ENCODE results near the gene DLG1. TPM values are rescaled to one million over a fixed set of nuclear protein-coding genes. Genes with fewer than 3 reads are reported as not detected.

The DLG1 gene
- total RNA-seq, 1 donor from 2014 or later = 77.5 TPM

DNA sequence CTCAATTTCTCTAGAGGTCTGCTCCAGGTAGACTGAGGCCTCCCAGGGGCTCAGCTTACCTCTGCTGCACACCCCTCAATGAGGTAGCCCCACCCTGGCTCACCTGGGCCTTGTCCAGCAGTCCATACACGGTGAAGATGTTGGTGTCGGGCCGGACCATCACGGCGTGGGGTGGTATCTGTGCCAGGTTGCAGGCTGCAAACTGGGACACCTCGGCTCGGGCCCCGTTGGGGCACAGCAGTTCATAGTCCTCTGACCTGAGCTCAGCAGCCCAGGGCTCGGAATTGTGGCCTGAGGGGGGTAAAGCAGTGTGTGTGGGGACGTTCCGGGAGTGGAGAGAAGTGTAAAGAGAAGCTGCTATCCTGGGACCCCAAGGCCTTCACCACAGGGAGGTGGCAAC, 292.0 kb downstream of the DLG1 start:
- TF ChIP-seq CTCF (IDR thresholded peaks at IDR 0.05) = no peak
- no peaks in the 10 kb centered on the region for H3K36me3 ChIP-seq
- H3K27ac ChIP-seq = no peak overlapping the region
- H3K9me3 ChIP-seq = no peaks in the 10 kb centered on the region
- intact Hi-C loops (cut with DNase I) = no loop called here
- H3K4me1 ChIP-seq = peaks cover 7% of the 10 kb centered on the region
- H3K27me3 ChIP-seq = no peaks in the 10 kb centered on the region
- H3K4me3 ChIP-seq = no peak overlapping the region
- DNase-seq (no peak), ATAC-seq (no peak)

DNA sequence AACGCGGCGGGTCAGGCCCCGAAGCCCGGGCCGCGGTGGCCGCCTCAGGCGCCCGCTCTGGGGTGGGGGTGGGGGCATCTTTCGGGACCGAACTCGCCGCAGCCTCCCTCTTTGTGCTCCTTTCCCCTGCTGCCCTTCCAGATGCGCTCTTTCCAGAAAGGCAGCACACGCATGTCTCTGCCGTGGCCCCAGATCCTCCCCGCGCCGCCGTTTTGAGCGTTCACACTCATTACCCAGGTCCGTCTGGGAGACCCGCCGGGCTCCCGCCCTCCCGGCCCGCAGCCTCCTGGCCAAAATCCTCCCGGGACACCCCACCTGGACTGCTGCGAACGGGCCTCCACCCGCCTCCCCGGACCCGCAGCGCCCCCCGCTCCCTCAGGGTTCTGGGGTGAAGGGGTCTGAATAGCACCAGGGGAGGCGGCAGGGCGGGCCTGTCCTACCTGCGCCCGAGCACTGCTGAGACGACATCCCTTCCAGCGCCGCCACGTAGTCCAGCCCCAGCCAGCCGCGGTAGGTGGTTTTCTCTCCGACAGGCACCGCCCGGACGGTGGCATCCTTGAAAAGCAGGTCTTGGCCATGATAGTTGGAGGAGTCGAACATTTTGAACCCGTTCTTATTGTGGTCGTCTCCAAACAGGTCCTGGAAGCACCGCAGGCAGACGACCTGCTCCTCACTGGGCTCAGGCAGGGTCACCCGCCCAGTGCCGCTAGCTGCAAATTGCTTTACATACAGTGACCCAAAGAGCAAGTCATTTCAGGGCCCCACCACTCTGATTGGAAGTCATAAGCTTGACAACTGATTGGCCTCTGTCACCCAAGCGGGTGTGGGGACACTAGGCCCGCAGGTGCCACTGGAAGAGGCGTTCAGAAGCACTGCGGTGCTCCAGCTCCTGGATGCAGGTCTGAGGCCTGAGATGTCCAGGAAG, 294.7 kb downstream of the DLG1 start:
- H3K27me3 ChIP-seq = no peaks in the 10 kb centered on the region
- ATAC-seq (peak; percentile 6), DNase-seq (peak; percentile 55)
- H3K4me1 ChIP-seq = peaks cover 7% of the 10 kb centered on the region
- no peak for TF ChIP-seq CTCF (IDR thresholded peaks at IDR 0.05)
- no peaks in the 10 kb centered on the region for H3K9me3 ChIP-seq
- H3K36me3 ChIP-seq = no peaks in the 10 kb centered on the region
- intact Hi-C loops (cut with DNase I) = no loop called here
- peak overlapping the region; percentile 51 for H3K27ac ChIP-seq
- H3K4me3 ChIP-seq = peak overlapping the region; percentile 68

DNA sequence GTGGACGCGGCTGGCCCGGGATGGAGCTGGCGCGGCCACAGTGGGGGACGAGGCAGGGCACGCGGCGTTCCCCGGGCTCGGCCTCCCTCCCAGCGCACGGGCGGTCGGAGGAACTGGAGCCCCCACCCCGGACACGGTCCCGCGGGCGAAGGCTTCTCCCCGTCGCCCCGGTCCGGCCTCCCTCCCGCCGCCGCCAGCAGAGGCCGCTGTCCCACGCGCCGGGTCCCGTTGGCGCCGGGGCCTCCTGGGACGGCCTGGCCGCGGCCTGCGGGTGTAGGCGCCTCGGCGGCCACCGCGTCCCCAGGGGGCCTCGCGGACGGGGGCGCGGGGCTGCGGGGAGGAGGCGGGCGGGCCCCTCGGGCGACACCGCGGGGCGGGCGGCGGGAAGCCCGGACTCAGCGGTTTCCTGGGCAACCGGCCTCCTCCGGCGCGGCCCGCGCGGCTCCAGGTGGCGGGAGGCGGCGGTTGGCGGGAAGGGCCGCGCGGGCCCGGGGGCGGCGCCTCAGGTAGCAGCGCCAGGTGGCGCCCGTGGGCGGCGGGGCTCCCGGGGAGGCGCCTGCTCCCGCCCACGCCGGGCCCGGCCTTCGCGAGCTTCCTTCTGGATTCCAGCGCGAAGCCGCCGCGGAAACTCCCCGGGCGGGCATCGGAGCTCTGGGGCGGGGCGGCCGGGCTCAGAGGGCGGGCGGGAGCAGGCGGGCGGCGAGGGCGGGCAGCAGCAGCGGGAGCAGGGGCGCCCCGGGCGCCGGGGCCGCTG, 295.5 kb downstream of the DLG1 start:
- peak; percentile 92 for ATAC-seq
- H3K4me1 ChIP-seq = peaks cover 7% of the 10 kb centered on the region
- H3K36me3 ChIP-seq = no peaks in the 10 kb centered on the region
- intact Hi-C loops (cut with DNase I) = no loop called here
- peak; percentile 96 for DNase-seq
- no peaks in the 10 kb centered on the region for H3K9me3 ChIP-seq
- TF ChIP-seq CTCF (IDR thresholded peaks at IDR 0.05) = peak; percentile 70
- no peaks in the 10 kb centered on the region for H3K27me3 ChIP-seq
- H3K27ac ChIP-seq = peak overlapping the region; percentile 71
- peak overlapping the region; percentile 68 for H3K4me3 ChIP-seq

DNA sequence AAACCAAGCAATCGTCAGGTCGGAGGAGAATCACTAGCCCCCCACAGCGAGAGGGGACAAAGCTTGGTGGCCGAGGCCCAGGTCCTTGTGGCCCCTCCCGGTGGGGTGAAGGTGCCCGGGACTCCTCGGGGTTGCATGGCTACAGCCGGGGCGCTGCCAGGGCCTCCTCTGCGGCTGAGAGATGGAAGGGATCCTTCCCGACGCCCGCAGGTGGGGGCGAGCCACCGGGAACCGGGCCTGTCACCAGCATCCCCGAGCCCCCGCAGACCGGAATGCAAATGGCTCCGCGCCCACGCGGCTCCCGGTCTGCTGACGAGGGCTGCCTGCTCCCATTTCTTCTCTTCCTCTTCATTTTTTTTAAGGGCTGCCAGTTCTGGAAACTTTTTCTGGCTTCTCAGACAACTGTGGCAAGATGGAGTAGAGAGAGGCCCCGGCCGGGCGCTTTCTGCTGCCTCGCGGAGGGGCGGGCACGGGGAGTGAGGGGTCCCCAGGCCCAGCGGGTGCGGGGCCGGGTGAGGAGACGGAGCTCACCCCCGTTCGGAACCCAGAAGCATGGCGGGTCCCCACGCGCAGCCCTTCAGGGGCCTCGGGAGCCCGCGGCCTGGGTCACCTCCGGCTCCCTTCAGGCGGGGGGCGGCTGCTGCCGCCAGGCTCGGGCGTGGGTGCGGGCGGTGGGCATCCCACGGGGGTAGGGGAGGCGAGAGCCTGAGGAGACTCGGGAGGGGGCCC, 296.3 kb downstream of the DLG1 start:
- no peaks in the 10 kb centered on the region for H3K36me3 ChIP-seq
- H3K27ac ChIP-seq = peak overlapping the region; percentile 71
- H3K4me1 ChIP-seq = peaks cover 7% of the 10 kb centered on the region
- ATAC-seq (peak; percentile 0), DNase-seq (peak; percentile 80)
- no peaks in the 10 kb centered on the region for H3K9me3 ChIP-seq
- TF ChIP-seq CTCF (IDR thresholded peaks at IDR 0.05) = no peak
- H3K27me3 ChIP-seq = no peaks in the 10 kb centered on the region
- H3K4me3 ChIP-seq = peak overlapping the region; percentile 68
- intact Hi-C loops (cut with DNase I) = no loop called here

GRCh38 chr3:197001106-197001971, 297.1 kb downstream of the DLG1 start:
- TF ChIP-seq CTCF (IDR thresholded peaks at IDR 0.05) = no peak
- Histone ChIP-seq H3K4me3 (peak overlapping the region; percentile 68), H3K27ac (peak overlapping the region; percentile 71), H3K9me3 (no peaks in the 10 kb centered on the region), H3K4me1 (peaks cover 7% of the 10 kb centered on the region), H3K27me3 (no peaks in the 10 kb centered on the region), H3K36me3 (no peaks in the 10 kb centered on the region)
- no peak for ATAC-seq
- DNase-seq = no peak
- intact Hi-C loops (cut with DNase I) = no loop called here
